Naive B cell (primary cell): Measurements from ENCODE around the gene NUDT7. TPM values are rescaled to one million over a fixed set of nuclear protein-coding genes. Genes with fewer than 3 reads are reported as not detected.

Experiments used
- ATAC-seq, 2 donors: fragments of 150-1000 bp; cut with Tn5 transposase; 2 replicates each; pipeline ENCODE4 v1.10.0; 2021; ENCODE audit warnings: low read depth in 2 of 2, mild to moderate bottlenecking in 2 of 2, moderate library complexity in 2 of 2
- DNase-seq: peaks from one replicate; pipeline ENCODE4 v3.0.0; 2022
- H3K27ac Mint-ChIP-seq, 6 donors: one replicate each; pipeline ENCODE4 v1.8.0; 2020 to 2022; ENCODE audit warnings: mild to moderate bottlenecking in 6 of 6, mixed read lengths in 6 of 6, moderate library complexity in 5 of 6, inconsistent platforms in 2 of 6
- H3K27me3 Mint-ChIP-seq, 3 donors: one replicate each; pipeline ENCODE4 v1.8.0; 2021 to 2022; ENCODE audit warnings: mixed read lengths in 3 of 3, mild to moderate bottlenecking in 1 of 3
- H3K36me3 Mint-ChIP-seq, 2 donors: one replicate each; pipeline ENCODE4 v1.8.0; 2020 to 2022; ENCODE audit warnings: mixed read lengths in 2 of 2, inconsistent platforms in 1 of 2, mild to moderate bottlenecking in 1 of 2
- H3K4me1 Mint-ChIP-seq, 3 donors: one replicate each; pipeline ENCODE4 v1.8.0; 2020 to 2022; ENCODE audit warnings: mixed read lengths in 3 of 3, inconsistent platforms in 1 of 3, mild to moderate bottlenecking in 1 of 3, moderate library complexity in 1 of 3
- H3K4me3 Mint-ChIP-seq, 8 donors: one replicate each; pipeline ENCODE4 v1.8.0; 2020 to 2022; ENCODE audit warnings: mild to moderate bottlenecking in 8 of 8, mixed read lengths in 8 of 8, moderate library complexity in 8 of 8, inconsistent platforms in 2 of 8
- H3K9me3 Mint-ChIP-seq, 7 donors: one replicate each; pipeline ENCODE4 v1.8.0; 2020 to 2022; ENCODE audit warnings: mixed read lengths in 7 of 7, mild to moderate bottlenecking in 5 of 7, inconsistent platforms in 2 of 7, moderate library complexity in 1 of 7
- polyA plus RNA-seq, 6 donors: library from polyadenylated mRNA; unstranded; fragments of 300-500 nt; fragmentation: Illumina TruSeq; gene quantifications; one replicate each; pipeline ENCODE4 v1.2.3, GENCODE V29; 2021; ENCODE audit warnings: low read depth in 6 of 6

Gene NUDT7
- polyA plus RNA-seq, 6 donors from 2014 or later: 7.4 to 22.7 (median 13.8) TPM

- Mint-ChIP-seq H3K4me3 (peak overlapping the region; percentile 59 to 89 (median 72)), H3K27me3 (peaks cover 53 to 71% (median 55%) of the 10 kb centered on the region in 3 donors), H3K9me3 (no peaks in the 10 kb centered on the region), H3K4me1 (peaks cover 7 to 28% (median 17%) of the 10 kb centered on the region in 3 donors), H3K36me3 (no peaks in the 10 kb centered on the region), H3K27ac (peak overlapping the region in 1 of 6 donors; percentile 91)
- DNase-seq: no peak
- no peak for ATAC-seq
These were observed 67.0 kb downstream of the NUDT7 start for GRCh38 chr16:77789085-77790008.

GRCh38 chr16:77790009-77790372 is 67.7 kb downstream of the NUDT7 start:
- DNase-seq: no peak
- H3K36me3 Mint-ChIP-seq: no peaks in the 10 kb centered on the region
- no peak for ATAC-seq
- no peak overlapping the region for H3K27ac Mint-ChIP-seq
- peak overlapping the region in 5 of 8 donors; percentile 63 to 84 (median 80) for H3K4me3 Mint-ChIP-seq
- H3K27me3 Mint-ChIP-seq: peaks cover 55 to 71% (median 57%) of the 10 kb centered on the region in 3 donors
- H3K4me1 Mint-ChIP-seq: peaks cover 7 to 28% (median 17%) of the 10 kb centered on the region in 3 donors
- no peaks in the 10 kb centered on the region for H3K9me3 Mint-ChIP-seq

- H3K4me3 Mint-ChIP-seq: no peak overlapping the region
- DNase-seq (no peak), ATAC-seq (no peak)
- H3K36me3 Mint-ChIP-seq: no peaks in the 10 kb centered on the region
- H3K4me1 Mint-ChIP-seq: peaks cover 7 to 28% (median 17%) of the 10 kb centered on the region in 3 donors
- H3K9me3 Mint-ChIP-seq: no peaks in the 10 kb centered on the region
- H3K27me3 Mint-ChIP-seq: peaks cover 55 to 71% (median 57%) of the 10 kb centered on the region in 3 donors
- H3K27ac Mint-ChIP-seq: no peak overlapping the region
These were observed 68.6 kb downstream of the NUDT7 start for GRCh38 chr16:77790912-77791311.

Other genes starting within 250 kb of the NUDT7 start
- gene VAT1L, start 66.0 kb downstream of the NUDT7 start, polyA plus RNA-seq: 1 to 10 TPM in 1 of 6 donors, under 1 TPM in 3, not detected in 2; 0.07 to 4.3 (median 0.16) TPM